Glomerular visceral epithelial cell (primary cell): ENCODE measurements around the gene TAS1R3.

ENCODE experiments used
- DNase-seq: peaks from one replicate; pipeline ENCODE4 v3.0.0-alpha.2; 2016; ENCODE audit errors: extremely low spot score

Gene TAS1R3

DNA sequence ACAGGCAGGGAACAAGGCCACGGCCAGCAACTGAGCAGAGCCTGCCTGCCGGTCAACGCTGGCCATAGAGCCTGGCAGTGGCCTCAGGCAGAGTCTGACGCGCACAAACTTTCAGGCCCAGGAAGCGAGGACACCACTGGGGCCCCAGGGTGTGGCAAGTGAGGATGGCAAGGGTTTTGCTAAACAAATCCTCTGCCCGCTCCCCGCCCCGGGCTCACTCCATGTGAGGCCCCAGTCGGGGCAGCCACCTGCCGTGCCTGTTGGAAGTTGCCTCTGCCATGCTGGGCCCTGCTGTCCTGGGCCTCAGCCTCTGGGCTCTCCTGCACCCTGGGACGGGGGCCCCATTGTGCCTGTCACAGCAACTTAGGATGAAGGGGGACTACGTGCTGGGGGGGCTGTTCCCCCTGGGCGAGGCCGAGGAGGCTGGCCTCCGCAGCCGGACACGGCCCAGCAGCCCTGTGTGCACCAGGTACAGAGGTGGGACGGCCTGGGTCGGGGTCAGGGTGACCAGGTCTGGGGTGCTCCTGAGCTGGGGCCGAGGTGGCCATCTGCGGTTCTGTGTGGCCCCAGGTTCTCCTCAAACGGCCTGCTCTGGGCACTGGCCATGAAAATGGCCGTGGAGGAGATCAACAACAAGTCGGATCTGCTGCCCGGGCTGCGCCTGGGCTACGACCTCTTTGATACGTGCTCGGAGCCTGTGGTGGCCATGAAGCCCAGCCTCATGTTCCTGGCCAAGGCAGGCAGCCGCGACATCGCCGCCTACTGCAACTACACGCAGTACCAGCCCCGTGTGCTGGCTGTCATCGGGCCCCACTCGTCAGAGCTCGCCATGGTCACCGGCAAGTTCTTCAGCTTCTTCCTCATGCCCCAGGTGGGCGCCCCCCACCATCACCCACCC, at the start of gene TAS1R3:
Gene TAS1R3 (plus strand): TSS at position 213 of the 898 bp plus-strand sequence. CDS start 66 bp downstream, at position 279.
- no peak for DNase-seq

DNA sequence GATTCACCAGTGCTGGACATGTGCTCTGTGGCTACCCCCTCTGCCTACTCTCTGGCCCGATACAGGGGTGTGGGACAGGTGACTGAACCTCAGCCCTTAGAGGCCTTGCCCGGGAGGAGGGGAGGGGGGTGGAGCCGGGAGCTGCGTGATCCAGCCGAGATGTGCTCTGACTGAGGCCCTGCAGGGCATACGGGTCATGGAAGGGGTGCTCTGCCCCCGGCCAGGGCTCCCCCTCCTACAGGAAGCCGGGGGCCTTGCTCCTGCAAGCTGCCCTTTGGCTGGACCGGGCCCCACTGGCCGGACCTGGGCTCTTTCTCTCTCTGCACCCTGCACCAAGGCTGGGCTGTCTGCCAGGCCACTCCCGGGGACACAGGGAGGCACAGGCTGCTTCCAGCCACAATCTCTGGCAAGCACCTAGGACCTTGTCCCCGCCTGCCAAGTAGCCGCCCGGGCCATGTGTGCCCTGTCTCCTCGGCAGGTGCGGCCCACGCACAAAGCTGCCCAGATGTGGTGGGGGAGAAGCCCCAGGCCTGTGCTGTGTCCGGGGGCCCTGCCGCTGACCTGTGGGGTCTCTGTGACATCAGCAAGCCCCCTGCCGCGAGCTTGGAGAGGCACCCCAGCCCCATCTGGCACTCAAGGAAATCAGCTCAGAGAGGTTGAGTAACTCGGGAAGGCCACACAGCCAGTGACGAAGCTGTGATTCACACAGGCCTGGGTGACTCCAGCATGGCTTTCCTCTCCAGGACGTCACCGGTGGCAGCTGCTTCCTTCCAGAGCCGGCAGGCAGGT, 49.4 kb upstream of the TAS1R3 start:
- DNase-seq: peak; percentile 66

DNA sequence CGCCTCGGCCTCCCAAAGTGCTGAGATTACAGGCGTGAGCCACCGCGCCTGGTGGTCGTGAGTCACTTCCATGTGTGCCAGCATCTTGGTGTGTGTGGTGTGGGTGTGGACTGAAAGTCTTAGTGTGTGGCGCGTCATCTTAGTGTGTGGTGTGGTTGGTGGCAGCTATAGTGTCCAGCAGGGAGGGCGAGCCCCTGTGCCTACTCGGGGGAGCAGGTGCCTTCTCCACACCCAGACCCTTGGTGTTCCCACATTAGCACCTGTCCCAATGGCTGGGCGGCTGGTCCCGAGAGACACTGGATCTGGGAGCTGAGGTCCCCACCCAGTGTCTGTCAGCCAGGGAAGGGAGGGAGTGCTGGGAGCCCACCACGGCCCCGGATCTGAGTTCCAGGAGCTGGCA, 48.1 kb upstream of the TAS1R3 start:
- DNase-seq: no peak

DNA sequence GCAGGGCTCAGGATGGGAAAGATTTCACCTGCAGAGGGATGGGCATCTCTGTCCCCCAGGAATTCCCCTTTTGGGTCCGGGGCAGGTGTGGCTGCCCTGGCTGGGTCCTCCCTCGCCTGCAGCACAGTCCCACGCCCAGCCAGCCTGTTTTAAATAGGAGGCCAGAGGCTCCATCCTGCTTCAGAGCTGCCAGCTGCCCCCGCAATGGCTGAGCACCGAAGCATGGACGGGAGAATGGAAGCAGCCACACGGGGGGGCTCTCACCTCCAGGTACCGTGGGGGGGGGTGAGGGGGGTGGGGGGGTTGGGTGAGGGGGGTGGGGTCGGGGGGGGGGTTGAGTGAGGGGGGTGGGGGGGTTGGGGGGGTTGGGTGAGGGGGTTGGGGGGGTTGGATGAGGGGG, 47.3 kb upstream of the TAS1R3 start:
- peak; percentile 56 for DNase-seq

DNA sequence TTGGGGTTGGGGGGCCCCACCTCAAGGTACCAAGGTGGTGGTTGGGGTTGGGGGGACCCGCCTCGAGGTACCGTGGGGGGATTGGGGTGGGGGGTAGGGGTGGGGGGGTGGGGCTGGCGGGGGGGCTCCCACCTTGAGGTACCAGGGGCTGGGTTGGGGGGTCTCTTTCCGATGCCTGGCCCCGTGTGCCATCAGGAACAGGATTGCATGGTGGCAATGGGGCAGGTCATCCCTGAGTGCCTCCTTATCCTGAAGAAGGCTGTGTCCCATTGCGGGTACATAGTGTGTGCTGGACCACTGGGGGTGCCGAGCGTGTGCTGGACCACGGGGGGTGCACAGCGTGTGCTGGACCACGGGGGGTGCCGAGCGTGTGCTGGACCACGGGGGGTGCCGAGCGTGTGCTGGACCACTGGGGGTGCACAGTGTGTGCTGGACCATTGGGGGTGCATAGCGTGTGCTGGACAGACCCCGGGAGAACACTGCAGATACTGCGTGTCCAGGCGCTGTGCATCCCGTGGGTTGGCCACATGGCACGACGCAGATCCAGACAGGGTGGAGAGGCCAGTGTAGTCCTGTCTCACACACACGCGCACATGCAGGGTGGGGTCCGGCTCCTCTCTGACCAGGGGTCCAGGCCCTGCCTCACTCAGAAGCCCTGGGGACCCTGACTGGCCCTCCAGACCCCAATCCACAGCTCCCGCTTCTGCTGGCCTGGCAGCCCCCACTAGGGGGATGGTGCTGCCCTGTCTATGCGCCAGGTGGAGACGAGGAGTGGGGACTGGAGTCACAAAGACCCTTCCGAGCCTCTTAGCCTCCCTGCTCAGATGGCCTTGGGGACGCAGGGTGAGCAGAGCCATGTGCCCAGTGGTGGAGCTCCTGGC, 46.6 kb upstream of the TAS1R3 start:
- DNase-seq: no peak

DNA sequence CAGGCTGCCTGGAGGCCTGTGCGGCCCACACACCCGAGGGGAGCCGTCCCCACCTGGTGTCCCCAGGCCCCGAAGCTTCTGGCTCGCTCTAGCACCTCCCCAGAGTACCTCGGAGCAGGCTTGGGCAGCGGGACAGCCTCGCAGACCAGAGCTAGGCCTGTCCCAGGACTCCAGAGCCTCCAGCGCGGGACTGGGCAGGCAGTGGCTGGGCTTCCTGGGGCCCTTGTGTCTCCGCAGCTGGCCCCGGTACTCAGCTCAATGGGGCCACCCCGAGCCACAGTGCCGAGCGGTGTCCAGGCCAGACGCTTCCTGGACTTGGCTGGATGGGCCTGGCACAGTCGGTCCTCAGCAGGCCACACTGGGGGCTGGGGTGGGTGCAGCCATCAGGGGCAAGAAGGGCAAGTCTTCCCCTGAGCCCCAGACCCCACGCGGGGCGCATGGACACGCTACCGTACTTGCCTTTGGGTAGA, 45.9 kb upstream of the TAS1R3 start:
- no peak for DNase-seq

DNA sequence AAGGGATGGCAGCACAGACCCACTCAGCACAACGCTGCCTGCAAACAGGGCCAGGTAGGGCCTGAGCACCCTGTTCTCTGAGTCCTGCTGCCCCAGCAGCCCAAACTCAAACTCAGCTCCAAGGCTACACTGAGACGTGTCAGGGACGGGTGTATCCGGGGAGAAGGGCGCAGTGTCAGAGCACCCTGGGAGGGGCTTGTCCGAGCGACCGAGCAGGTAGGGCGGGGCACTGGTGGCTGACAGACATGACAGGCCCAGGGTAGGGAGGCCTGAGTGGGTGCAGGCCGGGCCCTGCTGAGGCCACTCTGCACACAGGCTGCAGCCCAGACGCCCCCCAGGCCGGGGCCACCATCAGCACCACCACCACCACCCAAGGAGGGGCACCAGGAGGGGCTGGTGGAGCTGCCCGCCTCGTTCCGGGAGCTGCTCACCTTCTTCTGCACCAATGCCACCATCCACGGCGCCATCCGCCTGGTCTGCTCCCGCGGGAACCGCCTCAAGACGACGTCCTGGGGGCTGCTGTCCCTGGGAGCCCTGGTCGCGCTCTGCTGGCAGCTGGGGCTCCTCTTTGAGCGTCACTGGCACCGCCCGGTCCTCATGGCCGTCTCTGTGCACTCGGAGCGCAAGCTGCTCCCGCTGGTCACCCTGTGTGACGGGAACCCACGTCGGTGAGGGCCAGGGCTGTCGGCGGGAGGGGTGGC, 45.3 kb upstream of the TAS1R3 start:
- no peak for DNase-seq

DNA sequence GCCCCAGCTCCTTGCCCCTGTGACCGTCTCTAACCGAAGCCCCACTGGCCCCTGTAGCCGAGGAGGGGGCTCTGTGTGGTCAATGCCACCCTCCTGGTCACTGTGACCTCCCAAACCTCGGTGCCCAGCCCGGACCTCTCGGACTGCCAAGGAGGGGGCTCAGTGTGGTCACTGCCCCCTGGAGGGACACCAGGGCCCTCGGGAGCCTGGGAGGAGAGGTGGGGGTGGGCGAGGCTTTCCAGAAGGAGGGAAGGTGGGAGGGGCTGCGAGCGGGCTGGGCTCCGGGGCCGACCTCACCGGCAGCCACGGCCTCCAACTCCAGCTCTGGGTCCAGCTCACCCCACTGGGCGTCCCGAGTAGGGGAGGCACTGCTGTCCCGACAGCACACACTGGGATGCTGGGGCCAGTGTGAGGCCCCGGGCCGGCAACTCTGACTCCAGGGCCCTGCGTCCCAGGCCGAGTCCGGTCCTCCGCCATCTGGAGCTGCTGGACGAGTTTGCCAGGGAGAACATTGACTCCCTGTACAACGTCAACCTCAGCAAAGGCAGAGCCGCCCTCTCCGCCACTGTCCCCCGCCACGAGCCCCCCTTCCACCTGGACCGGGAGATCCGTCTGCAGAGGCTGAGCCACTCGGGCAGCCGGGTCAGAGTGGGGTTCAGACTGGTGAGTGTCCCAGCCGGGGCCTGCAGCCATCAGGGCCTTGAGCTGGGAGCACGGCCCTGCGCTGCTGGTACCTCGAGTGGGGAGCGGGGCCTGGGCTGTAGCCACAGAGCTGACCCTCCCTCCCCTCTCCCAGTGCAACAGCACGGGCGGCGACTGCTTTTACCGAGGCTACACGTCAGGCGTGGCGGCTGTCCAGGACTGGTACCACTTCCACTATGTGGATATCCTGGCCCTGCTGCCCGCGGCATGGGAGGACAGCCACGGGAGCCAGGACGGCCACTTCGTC, 44.5 kb upstream of the TAS1R3 start:
- DNase-seq: no peak

DNA sequence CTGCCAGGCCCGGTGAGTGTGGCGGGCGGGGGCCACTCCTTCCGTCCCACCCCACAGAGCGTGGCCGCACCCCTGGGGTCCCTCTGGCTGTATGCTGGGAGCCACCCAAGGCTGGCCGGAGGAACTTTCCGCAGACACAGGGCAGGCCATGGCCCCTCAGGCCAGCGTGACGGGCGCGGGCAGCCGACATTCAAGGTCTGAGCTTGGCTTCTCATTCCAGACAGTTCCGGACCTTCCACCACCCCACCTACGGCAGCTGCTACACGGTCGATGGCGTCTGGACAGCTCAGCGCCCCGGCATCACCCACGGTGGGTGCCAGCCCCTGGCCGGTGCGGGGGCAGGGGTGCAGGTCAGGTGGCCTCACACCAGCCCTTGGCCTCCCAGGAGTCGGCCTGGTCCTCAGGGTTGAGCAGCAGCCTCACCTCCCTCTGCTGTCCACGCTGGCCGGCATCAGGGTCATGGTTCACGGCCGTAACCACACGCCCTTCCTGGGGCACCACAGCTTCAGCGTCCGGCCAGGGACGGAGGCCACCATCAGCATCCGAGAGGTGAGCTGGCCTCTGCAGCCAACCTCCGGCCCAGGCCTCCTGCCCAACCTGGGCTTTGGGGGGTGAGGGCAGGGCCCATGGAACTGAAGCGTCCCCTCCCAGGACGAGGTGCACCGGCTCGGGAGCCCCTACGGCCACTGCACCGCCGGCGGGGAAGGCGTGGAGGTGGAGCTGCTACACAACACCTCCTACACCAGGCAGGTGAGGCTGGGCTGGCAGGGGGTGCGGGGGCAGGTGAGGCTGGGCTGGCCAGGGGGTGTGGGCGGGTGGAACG, 43.6 kb upstream of the TAS1R3 start:
- no peak for DNase-seq

DNA sequence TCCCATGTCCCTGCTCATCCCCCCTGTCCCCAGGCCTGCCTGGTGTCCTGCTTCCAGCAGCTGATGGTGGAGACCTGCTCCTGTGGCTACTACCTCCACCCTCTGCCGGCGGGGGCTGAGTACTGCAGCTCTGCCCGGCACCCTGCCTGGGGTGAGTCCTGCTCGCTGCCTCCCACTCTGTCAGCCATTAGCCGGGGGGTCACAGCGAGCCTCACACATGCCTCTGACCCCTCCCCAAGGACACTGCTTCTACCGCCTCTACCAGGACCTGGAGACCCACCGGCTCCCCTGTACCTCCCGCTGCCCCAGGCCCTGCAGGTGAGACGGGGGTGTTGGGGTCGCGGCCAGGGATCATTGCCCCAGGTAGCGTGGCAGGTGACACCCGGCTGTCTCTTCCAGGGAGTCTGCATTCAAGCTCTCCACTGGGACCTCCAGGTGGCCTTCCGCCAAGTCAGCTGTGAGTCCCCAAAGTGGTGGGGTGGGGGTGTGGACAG, 40.8 kb upstream of the TAS1R3 start:
- DNase-seq: peak; percentile 72

DNA sequence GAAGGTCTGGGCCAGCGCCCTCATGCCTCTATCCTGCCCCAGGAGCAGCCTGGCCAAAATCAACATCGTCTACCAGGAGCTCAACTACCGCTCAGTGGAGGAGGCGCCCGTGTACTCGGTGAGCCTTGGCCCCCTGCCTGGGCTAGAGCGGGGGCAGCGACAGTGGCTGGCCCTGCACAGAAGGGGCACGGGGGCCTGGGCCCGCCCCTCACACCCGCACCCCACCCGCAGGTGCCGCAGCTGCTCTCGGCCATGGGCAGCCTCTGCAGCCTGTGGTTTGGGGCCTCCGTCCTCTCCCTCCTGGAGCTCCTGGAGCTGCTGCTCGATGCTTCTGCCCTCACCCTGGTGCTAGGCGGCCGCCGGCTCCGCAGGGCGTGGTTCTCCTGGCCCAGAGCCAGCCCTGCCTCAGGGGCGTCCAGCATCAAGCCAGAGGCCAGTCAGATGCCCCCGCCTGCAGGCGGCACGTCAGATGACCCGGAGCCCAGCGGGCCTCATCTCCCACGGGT, 40.0 kb upstream of the TAS1R3 start:
- DNase-seq: no peak

DNA sequence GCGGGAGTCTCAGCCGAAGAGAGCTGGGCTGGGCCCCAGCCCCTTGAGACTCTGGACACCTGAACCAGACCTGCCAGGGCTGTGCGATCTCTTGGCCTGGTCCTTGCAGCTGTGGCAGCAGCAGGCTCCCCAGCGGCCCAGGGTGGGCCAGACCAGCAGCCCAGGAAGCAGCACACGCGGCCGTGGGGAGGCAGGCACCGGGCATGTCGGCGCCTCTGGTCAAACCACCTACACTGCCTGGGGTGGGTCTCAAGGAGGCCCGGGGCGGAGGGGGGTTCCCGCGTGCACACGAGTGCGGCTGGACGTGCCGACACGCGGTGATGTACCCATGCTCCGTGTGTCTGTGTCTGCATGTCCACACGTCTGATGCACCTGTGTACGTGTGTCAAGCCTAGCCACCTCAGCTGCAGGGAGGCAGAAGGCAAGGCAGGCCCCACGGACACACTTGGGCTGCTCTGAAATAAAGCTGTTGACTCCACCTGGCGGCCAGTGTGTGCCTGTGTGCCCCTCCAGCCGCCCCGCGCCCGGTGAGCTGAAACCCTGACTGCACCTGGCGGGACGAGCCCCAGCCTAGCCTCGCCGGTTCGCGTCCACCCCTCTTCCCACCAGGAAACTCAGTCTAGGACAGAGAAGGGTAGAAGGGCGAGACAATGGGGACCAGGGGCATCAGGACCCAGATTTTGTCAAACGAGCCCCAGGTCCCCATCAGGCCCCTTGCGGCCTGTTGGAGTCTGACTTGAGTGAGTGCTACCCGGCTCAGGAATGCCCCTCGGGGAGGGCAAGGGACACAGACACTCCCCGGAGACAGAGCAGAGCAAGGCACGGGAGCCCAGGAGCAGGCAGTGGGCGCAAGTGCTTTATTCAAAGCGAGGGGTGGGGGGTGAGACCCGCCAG, 39.3 kb upstream of the TAS1R3 start:
- DNase-seq: peak; percentile 76

DNA sequence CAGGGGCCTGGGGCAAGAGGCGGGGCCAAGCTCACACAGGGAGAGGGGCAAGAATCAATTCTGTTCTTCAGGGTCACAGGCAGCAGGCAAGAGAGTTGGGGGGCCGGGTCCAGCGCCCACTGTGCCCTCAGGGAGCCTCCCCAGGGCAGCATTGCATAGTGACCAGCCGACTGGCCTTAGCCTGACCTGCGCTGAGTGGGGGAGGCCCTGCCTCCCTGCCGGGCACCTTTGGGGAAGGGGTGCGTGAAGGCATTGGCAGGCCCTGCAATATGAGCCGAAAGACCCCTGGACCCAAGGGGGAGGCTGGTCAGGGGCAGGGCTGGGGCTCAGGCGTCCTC, 38.7 kb upstream of the TAS1R3 start:
- no peak for DNase-seq

DNA sequence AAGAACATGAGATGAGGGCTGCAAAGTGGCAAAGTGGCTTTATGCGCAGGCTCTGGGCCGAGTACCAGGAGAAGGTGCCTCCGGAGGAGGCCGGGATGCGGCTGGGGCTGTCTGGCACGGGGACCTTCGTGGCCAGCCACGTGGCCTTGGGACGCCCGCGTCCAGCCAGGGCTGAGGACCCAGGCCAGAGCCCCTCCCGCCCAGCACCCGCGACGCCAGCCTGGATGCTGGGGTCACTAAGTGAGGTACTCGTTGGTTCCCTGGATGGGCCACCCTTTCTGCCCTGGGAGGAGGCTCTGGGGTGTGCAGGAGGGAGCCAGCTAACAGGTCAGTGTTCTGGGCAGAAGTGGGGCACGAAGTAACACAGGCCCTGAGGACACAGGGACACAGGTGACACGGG, 38.2 kb upstream of the TAS1R3 start:
- DNase-seq: no peak

DNA sequence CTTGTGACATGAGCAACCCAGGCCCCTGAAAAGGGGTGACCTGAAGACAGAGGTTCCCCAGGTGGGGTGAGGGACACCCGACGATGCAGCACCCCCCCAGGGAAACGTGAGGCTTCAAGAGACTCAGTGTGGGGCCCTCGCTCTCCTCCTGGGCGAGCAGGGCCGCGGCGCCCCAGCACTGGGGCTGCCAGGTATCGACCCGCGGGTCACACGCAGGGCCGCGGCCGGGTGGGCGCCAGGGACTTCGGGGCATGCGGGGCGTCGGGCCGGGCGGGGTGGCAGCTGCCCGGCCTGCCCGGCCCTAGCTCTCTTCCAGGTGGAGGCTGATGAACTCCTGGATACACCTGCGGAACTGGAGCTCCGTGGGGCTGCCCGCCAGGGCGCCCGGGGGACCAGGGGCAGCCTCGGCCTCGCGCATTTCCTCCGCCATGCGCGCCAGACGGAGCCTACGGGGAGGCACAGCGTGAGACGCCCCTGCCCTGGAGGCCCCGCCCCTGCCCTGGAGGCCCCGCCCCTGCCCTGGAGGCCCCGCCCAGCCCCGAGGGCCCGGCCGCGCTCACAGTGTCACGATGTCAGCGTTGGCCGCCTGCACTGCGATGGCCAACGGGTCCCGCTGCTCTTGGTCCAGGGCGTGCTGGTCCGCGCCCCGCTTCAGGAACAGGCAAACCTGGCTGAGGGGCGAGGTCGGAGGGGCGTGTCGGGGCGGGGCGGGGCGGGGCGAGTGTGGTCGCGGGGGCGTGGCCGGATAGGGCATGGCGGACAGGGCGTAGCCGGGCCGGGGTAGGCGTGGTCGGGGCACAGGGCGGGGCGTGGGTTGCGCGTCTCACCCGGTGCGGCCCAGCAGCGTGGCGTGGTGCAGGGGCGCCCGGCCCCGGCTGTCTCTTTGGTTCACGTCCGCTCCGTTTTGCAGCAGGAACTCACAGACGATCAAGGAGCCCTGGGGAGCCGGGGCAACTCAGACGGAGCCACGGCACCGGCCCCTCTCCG, 37.5 kb upstream of the TAS1R3 start:
- DNase-seq: no peak

DNA sequence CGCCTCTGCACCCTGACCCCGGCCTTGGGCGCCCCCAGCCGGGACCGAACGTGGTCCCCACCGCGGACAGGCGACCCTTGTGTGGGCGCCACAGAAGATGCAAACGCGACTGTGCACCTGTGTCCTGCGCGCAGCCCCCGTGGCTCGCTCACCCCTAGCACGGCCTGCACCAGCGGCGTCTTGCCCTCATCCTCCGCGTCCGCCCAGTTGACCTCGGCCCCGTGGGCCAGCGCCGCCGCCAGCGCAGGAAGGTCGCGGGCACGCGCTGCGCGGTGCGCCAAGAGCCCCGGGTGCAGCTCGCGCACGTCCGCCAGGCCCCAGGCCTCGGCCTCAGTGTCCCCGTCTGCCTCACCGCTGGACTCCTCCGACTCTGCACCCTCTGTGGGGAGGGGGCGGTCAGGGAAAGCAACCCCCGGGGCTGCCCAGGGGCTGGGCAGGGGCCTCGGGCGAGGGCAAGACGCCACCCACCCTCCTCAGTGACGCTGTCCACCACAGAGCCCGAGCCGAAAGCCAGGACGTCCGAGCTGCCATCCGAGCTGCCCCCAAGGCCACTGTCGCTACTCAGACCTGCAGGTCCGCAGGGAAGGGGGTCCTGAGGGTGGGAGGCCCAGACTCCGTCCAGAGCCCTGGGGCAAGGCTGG, 36.7 kb upstream of the TAS1R3 start:
- no peak for DNase-seq
